B cell (primary cell): ENCODE measurements around the gene NUFIP1. TPM values are rescaled to one million over a fixed set of nuclear protein-coding genes. Genes with fewer than 3 reads are reported as not detected.

Experiments
- ATAC-seq: fragments of 200-7000 bp; cut with Tn5 transposase; one replicate; pipeline ENCODE4 v1.10.0; 2021; ENCODE audit warnings: low read depth, mild to moderate bottlenecking, moderate number of reproducible peaks, moderate library complexity
- CTCF ChIA-PET: fragments of 350-600 bp; sonication (Branson Sonifier 250); formaldehyde crosslinking; loops from one replicate; lab custom pipeline; 2021; ENCODE audit warnings: antibody characterized with exemption, inconsistent platforms; lab: Charles Lee
- POLR2A ChIA-PET: fragments of 350-600 bp; sonication (Branson Sonifier 250); formaldehyde crosslinking; loops from one replicate; lab custom pipeline; 2021; ENCODE audit warnings: antibody characterized with exemption; lab: Charles Lee
- DNase-seq: peaks from one replicate; pipeline ENCODE4 v3.0.0; 2013
- H2AFZ ChIP-seq: 2 replicates; pipeline ENCODE4 v1.6.1; 2012; ENCODE audit warnings: mild to moderate bottlenecking, low read depth, low read length; ENCODE audit not compliant: insufficient read depth, poor library complexity, severe bottlenecking
- H3K27ac ChIP-seq, 2 donors: 1 replicate in 1 of 2; 2 replicates in 1 of 2; pipeline ENCODE4 v1.5.1; 2012 to 2013; ENCODE audit warnings: low read length in 2 of 2, mild to moderate bottlenecking in 2 of 2, moderate library complexity in 1 of 2
- H3K27me3 ChIP-seq, 4 experiments: fragments of 200-600 bp in 1 of 4; sonication (generic) in 1 of 4; replicated peaks in 1 of 4; 1 replicate in 2 of 4; 2 replicates in 2 of 4; pipeline versions ENCODE4 v1.6.1 to v1.7.0; 2013 to 2016; ENCODE audit warnings: low read length in 3 of 4, mild to moderate bottlenecking in 2 of 4, mixed read lengths in 1 of 4, moderate library complexity in 1 of 4; ENCODE audit not compliant: insufficient read depth in 4 of 4, control insufficient read depth in 3 of 4; ENCODE audit errors: control extremely low read depth in 1 of 4
- H3K36me3 ChIP-seq, 2 experiments: replicated peaks in 1 of 2; 1 replicate in 1 of 2; 2 replicates in 1 of 2; pipeline versions ENCODE4 v1.6.1 to v1.7.1; 2013; ENCODE audit warnings: low read length in 1 of 2; ENCODE audit not compliant: insufficient read depth in 2 of 2, control insufficient read depth in 1 of 2; ENCODE audit errors: control extremely low read depth in 1 of 2, extremely low read depth in 1 of 2
- H3K4me1 ChIP-seq, 2 donors: fragments of 200-600 bp in 1 of 2; sonication (generic) in 1 of 2; 1 replicate in 1 of 2; 2 replicates in 1 of 2; pipeline versions ENCODE4 v1.5.1 to v1.6.1; 2013 to 2017; ENCODE audit warnings: low read length in 2 of 2; ENCODE audit not compliant: control insufficient read depth in 2 of 2, insufficient read depth in 2 of 2
- H3K4me2 ChIP-seq: replicated peaks from 2 replicates; pipeline ENCODE3; 2012; ENCODE audit warnings: mild to moderate bottlenecking, low read depth, low read length; ENCODE audit not compliant: poor library complexity, severe bottlenecking
- H3K4me3 ChIP-seq, 5 experiments: fragments of 200-600 bp in 1 of 5; sonication (generic) in 1 of 5; 1 replicate in 3 of 5; 2 replicates in 2 of 5; pipeline versions ENCODE4 v1.5.1 to v1.7.0; 2011 to 2016; ENCODE audit warnings: low read length in 4 of 5, mild to moderate bottlenecking in 4 of 5, low read depth in 2 of 5, control low read depth in 1 of 5, moderate library complexity in 1 of 5; ENCODE audit not compliant: insufficient read depth in 1 of 5; ENCODE audit errors: control extremely low read depth in 1 of 5, extremely low read depth in 1 of 5
- H3K79me2 ChIP-seq: fragments of 200-600 bp; sonication (generic); one replicate; pipeline ENCODE4 v1.6.0; 2016; ENCODE audit warnings: low read length; ENCODE audit not compliant: control insufficient read depth, insufficient read depth
- H3K9ac ChIP-seq: fragments of 200-600 bp; sonication (generic); 2 replicates; pipeline ENCODE4 v1.6.1; 2017; ENCODE audit warnings: mild to moderate bottlenecking, low read length, moderate library complexity
- H3K9me3 ChIP-seq, 3 donors: one replicate each; pipeline versions ENCODE4 v1.6.1 to v1.7.1; 2013; ENCODE audit warnings: low read length in 2 of 3; ENCODE audit not compliant: control insufficient read depth in 2 of 3, insufficient read depth in 1 of 3; ENCODE audit errors: control extremely low read depth in 1 of 3
- H4K20me1 ChIP-seq: 2 replicates; pipeline ENCODE4 v1.6.0; 2012; ENCODE audit warnings: mild to moderate bottlenecking, low read length; ENCODE audit not compliant: insufficient read depth, control insufficient read depth, poor library complexity, severe bottlenecking
- H3K27ac Mint-ChIP-seq: one replicate; pipeline ENCODE4 v1.8.0; 2021; ENCODE audit warnings: mixed read lengths
- H3K27me3 Mint-ChIP-seq: one replicate; pipeline ENCODE4 v1.8.0; 2021; ENCODE audit warnings: mixed read lengths
- H3K4me1 Mint-ChIP-seq: one replicate; pipeline ENCODE4 v1.8.0; 2021; ENCODE audit warnings: mixed read lengths
- H3K4me3 Mint-ChIP-seq: one replicate; pipeline ENCODE4 v1.8.0; 2021; ENCODE audit warnings: mixed read lengths
- H3K9me3 Mint-ChIP-seq: one replicate; pipeline ENCODE4 v1.8.0; 2022; ENCODE audit warnings: mixed read lengths; ENCODE audit not compliant: insufficient read depth
- EZH2 ChIP-seq: IDR thresholded peaks from 2 replicates; pipeline ENCODE4 v1.6.1; 2012; ENCODE audit warnings: borderline replicate concordance, low read depth, mild to moderate bottlenecking, moderate library complexity, low read length; ENCODE audit not compliant: insufficient read depth, poor library complexity, severe bottlenecking
- WGBS: methylation state at CpG from one replicate; pipeline ENCODE4 v1.1.5; 2013; ENCODE audit warnings: missing lambda C conversion rate; ENCODE audit not compliant: insufficient coverage; 5-methylcytosine and 5-hydroxymethylcytosine counted together
- intact Hi-C: fragments of 100-400 bp; cut with micrococcal nuclease; formaldehyde crosslinking; loops from one replicate; pipeline ENCODE4 v1.10.0; 2022
- polyA plus RNA-seq: library from polyadenylated mRNA; depleted of rRNA; stranded (reverse); fragments of >200 nt; gene quantifications from 2 replicates; pipeline ENCODE4 v1.2.3, GENCODE V29; 2012
- total RNA-seq, 2 donors: library from RNA; stranded (reverse); fragments of 120-200 nt in 1 of 2; gene quantifications; 1 replicate in 1 of 2; 2 replicates in 1 of 2; pipeline versions ENCODE4 v1.2.3 to v1.2.4, GENCODE V29; 2013 to 2022
- TF ChIP-seq, protein P1 (sequence below): fragments of 200-600 bp; IDR thresholded peaks from one replicate; pipeline ENCODE4 v1.8.0; 2022; ENCODE audit warnings: antibody characterized with exemption, mild to moderate bottlenecking

NUFIP1 gene
- total and polyA plus RNA-seq, 2 donors (not counting 1 experiment from before 2014, with no cell fraction given): 2.2 to 4.7 TPM

DNA sequence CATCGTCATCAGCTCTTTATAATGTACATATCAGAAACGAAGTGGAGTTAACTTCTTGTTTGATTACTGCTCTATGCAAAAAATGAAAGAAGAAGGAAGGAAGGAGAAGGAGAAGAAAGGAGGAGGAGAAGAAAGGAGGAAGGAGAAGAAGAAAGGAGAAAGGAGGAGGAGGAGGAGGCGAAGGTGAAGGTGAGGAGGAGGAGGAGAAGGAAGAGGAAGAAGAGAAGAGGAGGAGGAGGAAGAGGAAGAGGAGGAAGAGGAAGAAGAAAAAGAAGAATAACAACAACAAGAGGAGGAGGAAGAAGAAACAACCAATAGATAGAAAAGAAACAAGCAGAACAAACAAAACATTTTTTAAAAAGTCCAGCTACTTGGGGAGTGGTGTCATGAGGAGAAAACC is 13.1 kb downstream of the NUFIP1 start:
- ChIA-PET POLR2A (no interaction called here), CTCF (interaction anchor here (11.8 kb wide), 1 partner anchor 493 kb away, joined by 156 read pairs; no protein-coding TSS in a partner anchor)
- H4K20me1 ChIP-seq: no peaks in the 10 kb centered on the region
- no peak overlapping the region for H2AFZ ChIP-seq
- H3K4me2 ChIP-seq: no peak overlapping the region
- no peaks in the 10 kb centered on the region for H3K9me3 Mint-ChIP-seq
- H3K9me3 ChIP-seq: no peaks in the 10 kb centered on the region
- H3K4me3 Mint-ChIP-seq: no peak overlapping the region
- ATAC-seq: no peak
- no peak for TF ChIP-seq EZH2
- TF ChIP-seq, protein P1, sequence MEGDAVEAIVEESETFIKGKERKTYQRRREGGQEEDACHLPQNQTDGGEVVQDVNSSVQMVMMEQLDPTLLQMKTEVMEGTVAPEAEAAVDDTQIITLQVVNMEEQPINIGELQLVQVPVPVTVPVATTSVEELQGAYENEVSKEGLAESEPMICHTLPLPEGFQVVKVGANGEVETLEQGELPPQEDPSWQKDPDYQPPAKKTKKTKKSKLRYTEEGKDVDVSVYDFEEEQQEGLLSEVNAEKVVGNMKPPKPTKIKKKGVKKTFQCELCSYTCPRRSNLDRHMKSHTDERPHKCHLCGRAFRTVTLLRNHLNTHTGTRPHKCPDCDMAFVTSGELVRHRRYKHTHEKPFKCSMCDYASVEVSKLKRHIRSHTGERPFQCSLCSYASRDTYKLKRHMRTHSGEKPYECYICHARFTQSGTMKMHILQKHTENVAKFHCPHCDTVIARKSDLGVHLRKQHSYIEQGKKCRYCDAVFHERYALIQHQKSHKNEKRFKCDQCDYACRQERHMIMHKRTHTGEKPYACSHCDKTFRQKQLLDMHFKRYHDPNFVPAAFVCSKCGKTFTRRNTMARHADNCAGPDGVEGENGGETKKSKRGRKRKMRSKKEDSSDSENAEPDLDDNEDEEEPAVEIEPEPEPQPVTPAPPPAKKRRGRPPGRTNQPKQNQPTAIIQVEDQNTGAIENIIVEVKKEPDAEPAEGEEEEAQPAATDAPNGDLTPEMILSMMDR: no peak
- no peak overlapping the region for H3K27ac ChIP-seq
- H3K27me3 Mint-ChIP-seq: no peaks in the 10 kb centered on the region
- H3K36me3 ChIP-seq: peaks cover 3 to 24% of the 10 kb centered on the region in 2 experiments
- peaks cover 18 to 22% of the 10 kb centered on the region in 2 donors for H3K4me1 ChIP-seq
- no peaks in the 10 kb centered on the region for H3K27me3 ChIP-seq
- DNase-seq: no peak
- no peak overlapping the region for H3K27ac Mint-ChIP-seq
- H3K79me2 ChIP-seq: no peaks in the 10 kb centered on the region
- 90% methylated on average over 1 of the region's 3 CpGs for WGBS
- H3K4me1 Mint-ChIP-seq: peaks cover 4% of the 10 kb centered on the region
- intact Hi-C loops: no loop called here
- no peak overlapping the region for H3K4me3 ChIP-seq
- no peak overlapping the region for H3K9ac ChIP-seq

DNA sequence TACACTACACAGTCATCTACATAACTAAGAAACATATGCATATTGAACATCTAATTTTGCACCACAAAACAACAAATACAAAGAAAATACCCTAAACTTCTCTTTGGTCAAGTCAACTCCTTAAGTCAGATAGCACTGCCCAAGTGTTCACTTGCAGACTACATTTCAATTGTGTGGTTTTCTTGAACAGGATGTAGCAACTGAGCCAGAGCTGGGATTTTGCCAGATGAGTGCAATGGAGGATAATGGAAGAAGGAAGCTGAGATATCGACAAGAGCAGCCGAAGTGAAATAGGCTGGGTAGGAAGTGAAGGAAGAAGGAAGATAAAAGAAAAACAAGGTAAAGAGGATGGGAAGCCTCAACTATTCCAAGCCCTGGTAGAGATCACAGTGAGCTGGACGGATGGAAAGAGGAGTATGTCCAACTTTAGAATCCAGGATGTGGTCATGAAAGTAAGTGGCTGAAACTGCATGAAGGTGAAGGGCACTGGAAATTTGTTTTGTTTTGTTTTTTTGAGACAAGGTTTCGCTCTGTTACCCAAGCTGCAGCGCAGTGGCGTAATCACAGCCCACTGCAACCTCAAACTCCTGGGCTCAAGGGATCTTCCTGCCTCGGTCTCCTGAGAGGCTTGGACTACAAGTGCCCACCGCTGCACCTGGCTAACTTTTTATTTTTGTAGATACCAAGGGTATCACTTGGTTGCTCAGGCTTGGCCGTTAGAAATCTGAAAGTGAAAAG is 15.0 kb downstream of the NUFIP1 start:
- CTCF ChIA-PET: interaction anchor here (0.5 to 11.8 kb wide), 15 partner anchors 9 to 531 kb away, joined by 3 to 156 read pairs (median 3); no protein-coding TSS in a partner anchor
- POLR2A ChIA-PET: no interaction called here
- TF ChIP-seq, protein P1: no peak
- TF ChIP-seq EZH2: no peak
- no peaks in the 10 kb centered on the region for H3K9me3 ChIP-seq
- peaks cover 3 to 21% of the 10 kb centered on the region in 2 experiments for H3K36me3 ChIP-seq
- DNase-seq: peak; percentile 66
- 21% methylated on average over 3 of the region's 9 CpGs for WGBS
- no peak overlapping the region for H2AFZ ChIP-seq
- peaks cover 18 to 22% of the 10 kb centered on the region in 2 donors for H3K4me1 ChIP-seq
- no peak overlapping the region for H3K4me3 Mint-ChIP-seq
- intact Hi-C loops: loop anchor here (2.0 to 5.0 kb wide), 6 partner anchors 15 to 1067 kb away; partner anchors contain the start of genes GPALPP1, GTF2F2, NUFIP1 and SLC25A30
- no peaks in the 10 kb centered on the region for H4K20me1 ChIP-seq
- peak; percentile 87 for ATAC-seq
- H3K27ac Mint-ChIP-seq: no peak overlapping the region
- H3K79me2 ChIP-seq: no peaks in the 10 kb centered on the region
- H3K4me3 ChIP-seq: peak overlapping the region in 2 of 5 experiments; percentile 12 to 22
- H3K4me2 ChIP-seq: peak overlapping the region; percentile 39
- no peaks in the 10 kb centered on the region for H3K9me3 Mint-ChIP-seq
- H3K9ac ChIP-seq: peak overlapping the region; percentile 30
- peaks cover 4% of the 10 kb centered on the region for H3K4me1 Mint-ChIP-seq
- peak overlapping the region in 1 of 2 donors; percentile 54 for H3K27ac ChIP-seq
- H3K27me3 ChIP-seq: no peaks in the 10 kb centered on the region
- H3K27me3 Mint-ChIP-seq: no peaks in the 10 kb centered on the region
